IPS DF 4.7 (cell line): ENCODE measurements around the gene VSIR.

ENCODE experiments used
- DNase-seq: peaks from one replicate; pipeline ENCODE4 v3.0.0-alpha.2; 2013; ENCODE audit warnings: low spot score; ENCODE audit errors: extremely low read depth

VSIR gene

DNA sequence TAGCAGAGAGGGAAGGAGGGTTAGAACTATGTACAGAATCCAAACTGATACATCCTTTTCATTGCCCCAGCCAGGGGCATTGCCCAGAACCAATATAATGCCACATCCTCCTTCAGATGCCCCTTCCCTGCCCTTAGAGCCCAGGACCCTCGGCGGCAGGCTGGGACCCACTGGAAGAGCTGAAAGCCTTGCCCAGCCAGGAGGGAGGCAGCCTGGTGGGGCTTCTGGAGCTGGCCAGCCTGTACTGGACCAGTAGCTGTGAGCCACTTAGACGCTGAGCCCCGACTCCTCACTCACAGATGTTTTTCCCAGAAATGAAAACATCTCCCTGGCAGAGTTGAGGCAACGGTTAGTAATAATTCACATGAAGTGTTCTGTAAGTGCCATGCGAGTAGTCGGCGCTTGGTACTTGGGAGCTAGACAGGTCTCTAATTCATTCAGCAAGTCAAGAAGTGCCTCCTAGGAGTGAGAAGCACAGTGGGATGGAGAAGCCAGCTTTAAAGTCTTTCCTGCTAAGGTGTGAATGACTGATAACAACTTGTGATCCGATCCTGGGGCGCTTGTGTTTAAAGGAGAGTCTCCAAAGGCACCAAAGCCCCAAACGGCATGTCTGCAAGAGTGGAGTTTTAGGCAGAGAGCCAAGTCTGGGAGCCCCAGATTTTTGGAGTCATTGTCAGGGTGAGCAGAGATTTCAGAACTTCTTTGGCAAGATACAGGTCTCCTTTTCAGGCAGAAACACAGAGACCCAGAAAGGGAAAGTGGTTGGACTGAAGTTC, 9.8 kb downstream of the VSIR start:
- DNase-seq = no peak

GRCh38 chr10:71762324-71762723, 11.0 kb downstream of the VSIR start:
- no peak for DNase-seq

- DNase-seq = no peak
These were observed 11.7 kb downstream of the VSIR start for GRCh38 chr10:71761541-71762113.

DNA sequence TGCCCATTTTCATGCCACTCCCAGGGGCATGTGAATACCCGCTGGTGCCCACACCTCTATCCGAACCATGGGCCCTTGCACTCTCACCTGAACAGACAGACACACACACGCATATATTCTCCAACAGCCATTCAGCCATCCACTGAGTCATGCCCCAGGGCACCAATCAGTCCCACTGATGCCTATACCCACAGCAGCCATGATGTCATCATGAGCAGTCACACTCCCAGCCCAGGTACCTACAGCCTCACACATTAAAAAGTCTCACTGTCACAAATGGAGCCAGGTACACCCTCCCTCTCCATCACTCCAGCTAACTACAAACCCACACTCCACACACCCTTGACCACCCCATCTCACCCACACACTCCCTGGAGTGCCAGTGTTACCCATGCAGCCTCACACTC, 12.2 kb downstream of the VSIR start:
- no peak for DNase-seq

DNA sequence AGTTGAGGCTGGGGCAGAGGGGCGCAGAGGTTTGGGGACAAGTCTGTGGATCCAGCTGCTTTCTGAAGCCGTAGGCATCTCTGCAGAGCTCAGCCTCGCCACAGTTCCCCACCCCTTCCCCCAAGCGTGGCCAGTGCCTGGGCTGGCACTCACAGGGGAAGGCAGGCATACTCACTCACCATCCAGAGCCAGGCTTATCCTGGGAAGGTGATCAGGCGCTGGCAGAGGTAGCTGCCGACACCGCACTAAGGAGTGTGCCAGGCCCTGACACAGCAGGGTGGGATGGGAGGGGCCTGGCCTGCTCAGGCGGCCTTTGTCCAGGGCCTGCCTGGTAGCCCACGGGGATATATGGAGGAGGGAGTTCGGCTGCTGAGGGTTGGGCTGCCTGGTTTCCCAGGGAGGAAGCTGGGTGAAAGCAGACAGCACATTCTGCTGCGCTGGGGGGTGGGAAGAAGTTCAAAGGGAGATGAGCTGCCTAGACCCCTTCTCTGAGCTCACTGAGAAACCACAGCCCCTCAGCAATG, 15.9 kb downstream of the VSIR start:
- DNase-seq = no peak

DNA sequence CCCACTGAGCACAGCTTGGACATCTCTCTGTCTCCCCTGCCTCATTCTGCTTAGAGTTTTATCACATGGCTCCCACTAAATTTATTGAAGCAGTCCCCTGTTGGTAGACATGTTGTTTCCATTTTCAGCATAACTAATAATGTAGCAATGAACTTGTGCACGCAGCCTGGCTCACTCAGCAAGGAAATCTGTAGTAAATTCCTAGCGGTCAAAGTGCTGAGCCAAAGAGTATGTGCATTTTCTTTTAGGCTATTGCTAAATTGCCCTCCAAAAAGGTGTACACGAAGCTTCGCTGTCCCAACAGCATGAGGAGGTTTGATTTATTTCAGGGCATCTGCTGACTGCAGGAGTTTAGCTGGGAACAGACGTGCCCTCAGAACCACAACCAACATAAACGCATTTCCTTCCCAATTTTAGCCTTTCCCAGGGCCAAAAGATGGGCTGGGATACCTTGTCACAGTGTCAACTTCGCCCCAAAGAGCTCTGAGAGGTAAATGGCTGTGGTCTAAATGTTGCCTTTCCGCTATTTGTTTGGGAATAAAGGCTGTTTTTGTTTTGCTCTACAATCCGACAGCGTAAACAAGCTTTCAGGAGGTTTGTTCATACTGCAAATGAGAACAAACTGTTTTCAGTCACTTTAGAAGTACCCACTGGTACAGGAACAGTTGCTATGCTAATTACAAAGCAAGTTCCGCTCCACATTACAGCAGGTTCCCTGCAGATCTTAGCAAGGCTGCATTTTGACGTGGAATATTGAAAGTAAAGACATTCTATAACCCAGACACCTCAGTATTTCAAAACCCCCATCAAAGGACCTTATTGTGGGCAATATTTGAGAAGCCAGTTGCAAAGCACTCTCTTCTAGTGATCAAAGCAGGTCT, 16.8 kb downstream of the VSIR start:
- DNase-seq = no peak

DNA sequence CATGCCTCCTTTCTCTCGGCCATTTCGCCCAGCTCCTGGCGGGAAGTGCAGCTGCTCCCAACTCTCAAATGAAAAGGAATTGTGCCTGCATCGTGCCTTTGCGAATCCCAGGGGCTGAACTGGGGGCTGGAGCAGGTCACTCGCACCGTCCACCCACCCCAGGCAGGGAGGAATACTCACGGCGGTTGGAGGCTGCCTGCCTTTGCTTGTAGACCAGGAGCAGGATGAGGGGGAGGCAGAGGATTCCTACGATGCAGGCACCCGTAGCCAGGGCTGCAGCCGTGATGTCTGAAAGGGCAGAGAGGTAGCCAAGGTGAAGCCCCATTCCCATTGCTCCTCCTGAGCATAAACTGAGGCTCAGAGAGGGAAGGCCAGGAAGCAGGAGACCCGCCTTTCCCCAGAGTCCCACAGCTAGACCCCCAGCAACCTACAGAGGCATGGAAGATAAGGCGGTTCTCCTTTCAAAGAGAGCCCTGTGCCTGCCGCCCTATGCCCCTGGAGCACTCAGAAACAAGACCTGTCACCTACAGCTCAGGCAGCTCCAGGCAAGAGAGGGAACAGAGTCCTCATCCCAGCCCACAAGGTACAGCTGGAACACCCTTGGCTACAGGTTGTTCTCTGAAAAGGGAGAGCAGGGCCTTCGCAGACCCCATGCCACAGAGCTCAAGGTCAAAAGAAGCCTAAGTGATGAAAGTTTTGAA, 18.0 kb downstream of the VSIR start:
- no peak for DNase-seq

GRCh38 chr10:71754562-71754961, 18.8 kb downstream of the VSIR start:
- no peak for DNase-seq

- no peak for DNase-seq
These were observed 19.3 kb downstream of the VSIR start for GRCh38 chr10:71753960-71754505.

GRCh38 chr10:71753091-71753959, 20.0 kb downstream of the VSIR start:
- DNase-seq = no peak

DNA sequence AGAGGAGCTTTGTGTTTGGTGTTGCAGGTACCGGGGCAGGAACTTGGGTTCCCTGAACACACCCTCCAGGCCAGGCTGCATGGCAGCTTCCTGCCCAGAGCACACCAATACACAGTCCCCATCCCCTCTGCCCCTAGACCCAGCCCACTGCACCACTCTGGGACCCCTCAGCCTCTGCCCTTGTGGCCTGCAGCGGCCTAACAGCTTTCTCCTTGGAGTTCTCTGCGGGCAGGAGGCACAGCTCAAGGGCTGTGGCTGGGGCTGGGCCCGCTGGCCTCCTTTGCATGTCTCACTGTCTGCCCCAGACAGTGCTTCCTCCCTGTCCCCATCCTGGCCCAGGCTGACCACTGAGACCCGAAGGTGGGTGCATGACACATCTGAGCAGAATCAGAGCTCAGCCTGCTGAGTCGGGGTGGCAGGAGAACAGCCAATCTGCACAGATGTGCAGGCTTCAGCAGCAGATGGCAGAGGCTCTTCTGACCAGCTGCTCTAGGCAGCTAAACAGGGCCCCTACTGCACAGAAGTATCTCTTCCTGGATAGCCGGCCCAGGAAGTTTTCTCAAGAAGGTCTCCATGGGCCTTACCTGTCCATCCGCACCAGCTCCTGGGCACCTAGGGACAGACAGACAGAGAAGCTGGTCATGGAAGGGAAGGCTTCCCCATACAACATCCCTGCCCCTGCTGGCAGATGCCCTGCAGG, 20.8 kb downstream of the VSIR start:
- no peak for DNase-seq

DNA sequence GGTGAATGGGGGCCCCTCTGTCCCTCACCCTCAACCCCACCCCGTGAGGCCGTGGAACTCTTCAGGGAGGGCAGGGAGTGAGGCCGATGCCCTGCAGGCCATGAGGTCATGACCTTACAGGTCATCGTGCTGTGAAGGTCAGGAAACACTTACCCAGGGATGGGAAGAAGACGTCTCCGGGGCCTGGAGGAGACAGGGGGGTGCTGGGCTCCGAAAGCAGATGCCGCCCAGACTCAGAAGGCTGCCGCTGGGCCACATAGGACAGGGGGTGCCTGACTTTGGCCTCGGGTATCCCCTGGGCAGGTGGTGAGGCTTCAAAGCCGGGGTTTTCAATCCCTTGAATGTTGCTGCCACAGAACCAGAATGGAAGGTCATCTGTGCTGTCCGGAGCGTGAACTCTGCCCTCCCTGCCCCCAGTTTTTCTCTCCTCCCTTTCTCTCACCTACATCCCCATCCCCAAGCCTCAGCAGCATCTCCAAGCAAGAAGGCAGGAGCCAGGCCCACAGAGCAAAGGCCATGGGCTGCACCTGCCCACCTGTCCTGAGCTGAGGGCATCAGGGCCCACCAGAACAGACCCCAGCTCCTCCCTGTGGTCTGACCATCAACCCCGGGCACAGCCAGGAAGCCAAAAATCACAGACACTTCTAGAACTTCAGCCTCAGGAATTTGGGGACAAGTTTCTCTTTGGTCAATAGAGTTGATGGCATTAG, 21.6 kb downstream of the VSIR start:
- DNase-seq = no peak

DNA sequence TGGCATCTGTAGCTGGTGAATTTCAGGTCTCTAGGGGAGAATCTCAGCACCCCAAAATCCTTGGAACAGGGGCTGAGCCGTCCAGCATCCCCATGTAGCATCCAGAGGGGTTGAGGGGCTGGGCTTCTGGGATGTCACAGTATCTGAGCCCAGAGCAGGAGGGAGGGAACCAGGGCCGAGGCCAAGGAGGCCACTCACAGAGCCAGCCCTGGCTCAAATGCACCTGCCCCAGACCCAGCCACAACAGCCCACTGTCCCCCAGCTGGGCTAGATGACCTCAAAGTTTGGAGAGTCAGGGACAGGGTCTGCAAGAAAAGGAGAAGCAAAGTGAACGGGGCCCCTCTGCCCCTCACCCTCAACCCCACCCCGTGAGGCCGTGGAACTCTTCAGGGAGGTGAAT, 22.3 kb downstream of the VSIR start:
- no peak for DNase-seq

DNA sequence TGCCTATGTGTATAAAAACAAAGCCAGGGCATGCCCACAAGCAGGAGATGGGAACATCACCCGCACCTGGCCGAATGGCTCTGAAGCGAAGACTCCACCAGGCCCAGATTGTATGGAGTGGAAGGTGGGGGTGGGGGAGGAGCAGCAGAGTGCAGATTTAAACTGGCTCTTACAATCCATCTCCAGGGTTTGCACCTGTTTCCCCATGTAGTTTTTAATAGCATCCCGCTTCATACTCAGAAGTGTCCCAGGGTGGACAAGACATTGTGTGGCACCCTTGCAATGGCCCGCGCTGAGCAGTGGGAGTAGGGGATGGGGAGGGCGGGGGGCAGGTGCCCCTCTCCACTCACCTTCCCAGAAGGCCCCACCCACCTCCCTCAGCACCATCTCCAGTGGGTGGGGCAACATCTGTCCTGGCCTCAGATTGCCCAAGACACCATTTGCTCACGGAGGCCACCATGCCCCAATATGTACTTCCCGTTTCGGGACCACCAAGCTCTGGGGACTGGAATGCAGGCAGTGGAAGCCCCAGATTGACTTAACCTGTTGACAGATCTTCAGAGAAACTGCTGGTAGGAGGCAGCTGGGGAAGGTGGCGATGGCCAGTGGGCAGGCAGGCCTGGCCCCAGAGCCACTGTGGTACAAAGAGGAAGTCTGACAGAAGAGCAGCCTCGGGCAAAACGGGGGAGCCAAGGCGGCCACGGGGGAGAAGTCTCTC, 23.0 kb downstream of the VSIR start:
- DNase-seq = no peak

- no peak for DNase-seq
These were observed 23.9 kb downstream of the VSIR start for GRCh38 chr10:71749396-71749795.

DNA sequence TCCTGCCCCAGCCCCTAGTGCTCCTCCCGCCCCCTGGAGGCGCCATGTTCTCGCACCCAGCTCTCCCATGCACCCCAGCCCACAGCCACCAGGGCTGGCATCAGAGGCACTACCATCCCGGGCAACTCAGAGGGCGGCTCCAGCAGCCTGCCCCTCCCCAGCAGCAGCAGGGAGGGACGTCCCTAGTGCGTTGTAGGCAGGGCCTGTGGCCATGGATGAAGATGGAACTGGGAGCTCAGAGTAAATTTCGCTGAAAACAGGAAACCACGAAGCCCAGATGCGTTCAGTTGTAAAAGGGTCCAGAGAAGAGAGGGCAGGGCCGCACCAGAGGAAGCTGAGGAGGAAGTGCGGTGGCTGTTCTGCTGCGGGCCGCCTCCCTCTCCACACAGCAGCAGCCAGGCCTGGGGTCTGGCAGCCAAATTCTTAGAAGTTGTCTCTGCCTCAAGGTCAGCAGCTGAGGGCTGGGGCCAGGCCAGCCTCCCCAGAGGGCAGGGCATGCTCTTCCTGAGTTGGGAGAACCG, 24.6 kb downstream of the VSIR start:
- no peak for DNase-seq

DNA sequence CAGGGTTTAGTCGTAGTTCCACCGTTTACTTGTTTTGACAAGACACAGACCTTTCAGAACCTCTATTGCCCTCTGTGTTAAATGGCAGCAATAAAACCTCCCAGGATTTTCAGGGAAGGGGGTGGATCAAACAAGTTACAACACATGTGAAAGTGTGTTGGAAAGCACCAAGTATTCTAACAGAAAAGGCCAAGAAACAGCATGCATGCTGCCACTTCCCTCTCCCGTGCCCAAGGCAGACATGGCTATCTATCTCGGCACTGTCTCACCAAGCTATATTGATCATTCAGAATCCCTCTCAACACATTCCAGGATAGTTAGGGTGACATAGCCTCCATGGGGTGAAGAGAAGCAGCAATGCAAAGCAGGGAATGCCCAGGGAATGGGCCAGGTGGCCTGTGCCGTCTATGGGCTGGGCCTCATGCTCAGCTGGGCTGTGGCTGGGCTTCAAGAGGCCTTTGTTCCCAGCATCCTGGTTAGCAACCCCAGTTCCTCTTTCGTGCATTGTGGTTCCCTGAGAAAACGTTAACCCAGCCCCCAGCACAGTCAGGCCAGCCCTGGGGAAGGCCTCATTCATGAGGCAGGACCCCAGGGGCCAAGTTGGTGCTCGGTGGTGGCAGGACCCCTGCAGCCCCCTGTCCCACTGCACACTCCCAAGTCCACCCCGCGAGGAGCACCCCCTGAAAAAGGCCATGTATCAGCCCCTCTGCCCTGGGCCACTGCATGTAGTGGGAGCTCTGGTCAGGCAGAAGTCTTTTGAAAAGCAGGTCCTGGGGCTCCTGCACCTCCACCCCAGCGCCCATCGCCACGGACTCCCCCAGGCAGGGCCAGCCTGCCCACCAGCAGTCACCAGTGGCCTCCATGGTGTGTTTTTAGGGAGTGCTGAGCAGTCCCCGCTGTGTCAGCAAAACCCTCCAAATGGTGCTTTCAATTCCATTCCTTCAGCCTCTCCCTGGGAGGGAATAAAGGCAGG, 25.5 kb downstream of the VSIR start:
- no peak for DNase-seq
